Fibroblast of lung (primary cell): Measurements from ENCODE around the gene NINJ2. TPM values are rescaled to one million over a fixed set of nuclear protein-coding genes. Genes with fewer than 3 reads are reported as not detected.
"Not testable (repeated sequence)": the region's sequence is repeated elsewhere in the genome, so short reads cannot be mapped to it uniquely, and the experiment has no call there.

Experiments
- DNase-seq, 2 donors: peaks; one replicate each; pipeline versions ENCODE4 v3.0.0 to v3.0.0-alpha.2; 2010; ENCODE audit warnings: low read depth in 2 of 2
- H2AFZ ChIP-seq: 2 replicates; pipeline ENCODE4 v1.5.1; 2012; ENCODE audit warnings: low read length, control low read depth, inconsistent platforms
- H3K27ac ChIP-seq: 2 replicates; pipeline ENCODE4 v1.5.1; 2011; ENCODE audit warnings: low read length, control low read depth; ENCODE audit not compliant: insufficient read depth
- H3K27me3 ChIP-seq: 2 replicates; pipeline ENCODE4 v1.5.1; 2011; ENCODE audit warnings: mild to moderate bottlenecking, low read length; ENCODE audit not compliant: control insufficient read depth, insufficient read depth
- H3K36me3 ChIP-seq: 2 replicates; pipeline ENCODE4 v1.5.1; 2011; ENCODE audit warnings: low read length; ENCODE audit not compliant: control insufficient read depth, insufficient read depth
- H3K4me1 ChIP-seq: 2 replicates; pipeline ENCODE4 v1.5.1; 2011; ENCODE audit warnings: low read length; ENCODE audit not compliant: control insufficient read depth, insufficient read depth; ENCODE audit errors: extremely low read depth
- H3K4me2 ChIP-seq: 2 replicates; pipeline ENCODE4 v1.5.1; 2011; ENCODE audit warnings: low read length, control low read depth; ENCODE audit not compliant: insufficient read depth; ENCODE audit errors: extremely low read depth
- H3K4me3 ChIP-seq, 4 experiments: fragments of 200-600 bp in 1 of 4; sonication (generic) in 1 of 4; replicated peaks in 1 of 4; 2 replicates each; pipeline ENCODE4 v1.5.1; 2011 to 2016; ENCODE audit warnings: low read length in 4 of 4, low read depth in 3 of 4, mild to moderate bottlenecking in 3 of 4, control low read depth in 2 of 4, inconsistent platforms in 1 of 4, mixed read lengths in 1 of 4; ENCODE audit not compliant: insufficient read depth in 1 of 4; ENCODE audit errors: control extremely low read depth in 1 of 4
- H3K79me2 ChIP-seq: 2 replicates; pipeline ENCODE4 v1.5.1; 2012; ENCODE audit warnings: mild to moderate bottlenecking, low read length, inconsistent platforms; ENCODE audit not compliant: control insufficient read depth, insufficient read depth
- H3K9ac ChIP-seq: 2 replicates; pipeline ENCODE4 v1.5.1; 2011; ENCODE audit warnings: mild to moderate bottlenecking, low read length, control low read depth; ENCODE audit not compliant: insufficient read depth
- H3K9me3 ChIP-seq: 2 replicates; pipeline ENCODE4 v1.5.1; 2012; ENCODE audit warnings: low read depth, low read length; ENCODE audit not compliant: control insufficient read depth, insufficient read depth
- H4K20me1 ChIP-seq: 2 replicates; pipeline ENCODE4 v1.5.1; 2011; ENCODE audit warnings: low read length; ENCODE audit not compliant: control insufficient read depth, insufficient read depth; ENCODE audit errors: extremely low read depth
- CTCF ChIP-seq, 2 donors: IDR thresholded peaks in 1 of 2; conservative IDR thresholded peaks in 1 of 2; 1 replicate in 1 of 2; 2 replicates in 1 of 2; pipeline ENCODE4 v1.5.1; 2011 to 2012; ENCODE audit warnings: low read length in 2 of 2, control low read depth in 1 of 2, inconsistent platforms in 1 of 2, low read depth in 1 of 2, mild to moderate bottlenecking in 1 of 2
- EZH2 ChIP-seq: IDR thresholded peaks from 2 replicates; pipeline ENCODE4 v1.5.1; 2012; ENCODE audit warnings: low read length, control low read depth, mild to moderate bottlenecking; ENCODE audit errors: missing control alignments
- polyA plus RNA-seq, 2 donors: library from polyadenylated mRNA; depleted of rRNA in 1 of 2; stranded (reverse) in 1 of 2; unstranded in 1 of 2; fragments of >200 nt; gene quantifications; 2 replicates each; pipeline ENCODE4 v1.2.1, GENCODE V29; 2011 to 2012; ENCODE audit warnings: missing spikeins in 1 of 2
- total RNA-seq: library from RNA; depleted of rRNA; stranded (reverse); fragments of >200 nt; gene quantifications from 2 replicates; pipeline ENCODE4 v1.2.1, GENCODE V29; 2014

The NINJ2 gene
- total and polyA plus RNA-seq, 2 donors (not counting 1 experiment from before 2014, with no cell fraction given) = 0.35 to 0.66 TPM

DNA sequence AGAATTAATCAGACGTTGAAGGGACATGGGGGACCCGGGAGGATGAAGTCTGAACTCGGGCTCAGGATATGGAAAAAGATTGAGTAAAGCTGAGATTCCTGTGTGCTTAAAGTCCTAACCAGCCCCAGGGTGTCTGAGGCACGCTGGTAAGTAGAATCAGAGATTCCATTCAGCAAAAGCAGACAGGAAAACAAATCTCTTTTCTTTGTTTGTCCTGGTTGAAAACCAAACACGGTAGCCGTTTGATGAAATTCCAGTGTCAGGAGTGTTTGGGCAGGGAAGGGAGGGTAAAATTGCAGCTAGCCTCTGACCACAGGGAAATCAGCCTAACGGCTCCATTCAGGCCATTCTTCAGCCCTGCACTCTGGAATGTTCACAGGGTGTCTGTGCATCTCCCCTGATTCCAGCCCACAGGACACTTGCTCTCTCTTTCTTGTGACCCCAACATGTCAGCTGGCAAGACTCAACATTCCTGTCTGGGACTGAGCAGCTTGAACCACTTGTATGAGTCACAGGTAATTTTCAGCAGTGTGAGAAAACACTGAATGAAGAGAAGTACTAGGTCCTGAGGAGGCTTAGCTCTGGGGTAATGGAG lies 31.0 kb downstream of the NINJ2 start:
- no peak overlapping the region for H3K4me2 ChIP-seq
- no peaks in the 10 kb centered on the region for H3K36me3 ChIP-seq
- no peak overlapping the region for H2AFZ ChIP-seq
- H3K9me3 ChIP-seq = no peaks in the 10 kb centered on the region
- no peaks in the 10 kb centered on the region for H3K79me2 ChIP-seq
- H3K27me3 ChIP-seq = no peaks in the 10 kb centered on the region
- no peaks in the 10 kb centered on the region for H4K20me1 ChIP-seq
- no peak overlapping the region for H3K4me3 ChIP-seq
- DNase-seq = peak; percentile 64 to 99
- no peak overlapping the region for H3K27ac ChIP-seq
- H3K9ac ChIP-seq = no peak overlapping the region
- TF ChIP-seq EZH2 = no peak
- no peak for TF ChIP-seq CTCF (conservative IDR thresholded peaks at IDR 0.05 in 1 of 2, IDR thresholded peaks at IDR 0.05 in 1 of 2; ENCODE audit: low read depth in 1 of 2, low read length in 2 of 2)
- H3K4me1 ChIP-seq = peaks cover 3% of the 10 kb centered on the region

GRCh38 chr12:630656-631632 lies 32.3 kb downstream of the NINJ2 start:
- Histone ChIP-seq H3K4me1 (peaks cover 3% of the 10 kb centered on the region), H3K79me2 (no peaks in the 10 kb centered on the region), H3K36me3 (no peaks in the 10 kb centered on the region), H3K9me3 (no peaks in the 10 kb centered on the region), H3K4me2 (no peak overlapping the region), H3K9ac (no peak overlapping the region), H4K20me1 (no peaks in the 10 kb centered on the region), H3K4me3 (no peak overlapping the region), H3K27me3 (no peaks in the 10 kb centered on the region), H3K27ac (no peak overlapping the region), H2AFZ (no peak overlapping the region)
- TF ChIP-seq CTCF (conservative IDR thresholded peaks at IDR 0.05 in 1 of 2, IDR thresholded peaks at IDR 0.05 in 1 of 2; ENCODE audit: low read depth in 1 of 2, low read length in 2 of 2) = no peak
- no peak for TF ChIP-seq EZH2
- DNase-seq = no peak

GRCh38 chr12:628742-629078 lies 34.5 kb downstream of the NINJ2 start:
- H4K20me1 ChIP-seq, H3K79me2 ChIP-seq, H3K4me3 ChIP-seq, DNase-seq, H3K4me2 ChIP-seq, H2AFZ ChIP-seq, H3K27ac ChIP-seq, H3K36me3 ChIP-seq, H3K9ac ChIP-seq, H3K27me3 ChIP-seq, H3K4me1 ChIP-seq, H3K9me3 ChIP-seq: not testable (repeated sequence)
